GM21360 (cell line): ENCODE results near the gene PLEKHG4.
A peak's percentile ranks its signal among the peaks of the same experiment; 100 is the strongest.

Source experiments
- ATAC-seq: cut with Tn5 transposase; IDR thresholded peaks from one replicate; pipeline ENCODE4 v1.9.1; 2021; ENCODE audit warnings: mild to moderate bottlenecking, moderate library complexity; ENCODE audit not compliant: unreplicated experiment

PLEKHG4 gene

DNA sequence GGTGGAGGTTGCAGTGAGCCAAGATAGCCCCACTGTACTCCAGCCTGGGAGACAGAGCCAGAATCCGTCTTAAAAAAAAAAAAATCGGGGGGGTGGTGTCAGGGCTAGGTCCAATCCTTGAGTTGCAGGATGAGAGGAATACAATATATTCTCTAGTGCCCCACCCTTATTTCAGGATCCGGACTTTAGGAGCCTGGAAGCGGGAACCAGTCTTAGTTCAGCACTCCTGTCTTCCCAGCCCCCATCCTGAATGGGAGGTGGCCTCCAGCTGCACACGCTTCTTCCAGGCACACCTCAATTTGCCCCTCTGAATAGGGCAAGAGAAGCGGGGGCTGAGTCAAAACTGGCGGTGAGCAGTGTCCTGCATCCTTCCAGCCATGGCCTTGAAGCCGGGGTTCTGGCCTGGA lies 33.7 kb upstream of the PLEKHG4 start:
- no peak for ATAC-seq

DNA sequence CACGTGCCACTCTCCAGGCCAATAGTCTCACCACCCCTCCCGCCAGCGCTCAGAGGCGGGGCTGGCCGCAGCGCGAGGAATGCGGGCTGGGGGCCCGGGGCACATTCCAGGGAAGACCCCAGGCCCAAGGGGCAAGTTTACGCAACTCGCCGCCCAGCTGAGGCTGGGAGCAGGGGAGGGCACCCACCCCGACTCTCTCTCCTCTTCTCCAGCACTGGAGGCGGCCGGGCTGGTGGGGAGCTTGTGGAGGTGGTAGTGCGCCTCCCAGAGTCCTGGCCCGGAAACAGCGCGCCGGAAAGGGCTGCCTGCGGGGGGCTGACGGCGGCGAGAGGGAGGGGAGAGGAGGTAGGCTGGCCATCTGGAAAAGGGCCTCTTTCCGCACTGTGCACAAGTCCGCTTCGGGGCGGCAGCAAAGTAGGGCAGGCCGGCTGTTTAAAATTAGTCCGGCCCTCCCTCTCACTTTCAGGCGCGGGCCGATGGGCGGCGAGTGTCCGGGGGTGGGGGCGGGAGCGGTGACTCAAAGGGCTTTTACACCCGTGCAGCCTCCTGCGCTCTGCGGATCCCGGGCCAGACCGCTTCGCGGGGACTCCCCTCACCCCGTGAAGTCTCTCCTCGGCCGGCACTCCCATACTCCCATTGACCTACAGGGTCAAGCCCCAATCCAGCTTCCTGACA lies 33.1 kb upstream of the PLEKHG4 start:
- no peak for ATAC-seq

DNA sequence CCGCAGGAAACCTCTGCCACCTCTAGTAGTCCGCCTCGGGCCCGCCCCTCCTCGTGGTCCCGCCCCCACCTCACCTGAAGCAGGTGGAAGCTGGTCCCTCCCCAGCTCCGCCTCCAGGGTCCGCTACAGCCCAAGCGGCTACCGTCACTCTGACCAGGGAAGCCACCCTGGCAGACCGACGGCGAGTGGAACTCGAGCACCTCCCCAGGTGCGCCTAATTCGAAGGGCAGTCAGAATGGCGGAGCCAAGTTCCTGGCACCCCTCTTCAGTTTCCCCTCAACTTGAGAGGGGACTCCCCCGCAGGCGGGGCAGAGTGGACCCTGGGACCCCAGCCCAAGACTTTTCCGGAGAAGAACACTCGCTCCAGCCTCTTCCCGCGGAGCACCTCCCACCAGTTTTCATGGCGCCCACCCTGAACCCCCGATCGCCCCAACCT lies 32.6 kb upstream of the PLEKHG4 start:
- ATAC-seq = no peak

DNA sequence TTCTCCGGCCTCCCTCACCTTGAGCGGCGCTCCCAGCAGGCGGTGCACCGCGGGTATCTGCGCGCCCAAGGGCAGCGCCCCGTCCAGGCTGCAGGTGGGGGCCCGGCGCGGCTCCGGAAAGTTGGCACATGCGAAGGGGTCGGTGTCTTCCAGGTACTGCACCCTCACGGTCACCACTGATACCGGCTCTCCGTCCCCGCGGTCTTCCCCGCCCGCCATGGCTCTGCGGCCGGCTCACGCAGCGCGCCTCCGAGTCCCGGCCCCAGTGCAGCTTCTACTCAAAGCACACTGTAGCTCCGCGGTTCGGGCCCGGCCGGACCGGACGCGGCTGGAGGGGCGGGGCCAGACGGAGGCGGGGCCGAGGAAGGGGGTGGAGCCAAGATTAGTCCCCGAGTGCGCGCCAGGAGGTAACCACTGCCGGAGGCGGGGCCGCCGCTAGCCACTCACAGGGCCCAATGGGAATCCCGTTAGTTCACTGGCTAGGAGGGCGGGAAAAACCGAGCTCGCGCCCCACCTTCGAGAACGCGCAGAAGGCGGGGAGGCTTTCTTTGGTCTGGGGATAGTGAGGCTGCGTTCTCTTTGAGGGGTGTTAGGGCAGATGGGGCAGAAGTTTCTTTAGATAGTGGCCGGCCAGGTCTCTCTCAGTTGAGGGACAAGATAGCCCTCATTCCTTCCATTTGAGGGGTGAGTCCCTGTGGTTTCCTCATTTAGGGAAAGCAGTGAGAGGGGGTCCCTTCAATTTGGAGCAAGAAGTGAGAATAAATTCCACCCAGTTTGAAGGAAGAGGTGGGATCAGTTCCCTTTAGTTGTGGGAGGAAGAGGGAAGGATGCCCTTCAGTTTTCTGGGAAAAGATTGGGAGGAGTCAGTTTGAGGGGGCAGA lies 31.9 kb upstream of the PLEKHG4 start, which contains the start of gene FHOD1:
Gene FHOD1 (minus strand): TSS at position 290 of the 881 bp plus-strand sequence. CDS start 71 bp downstream, at position 219.
- ATAC-seq = peak; percentile 44

- ATAC-seq = no peak
These were observed 31.3 kb upstream of the PLEKHG4 start for GRCh38 chr16:67248073-67248400.

DNA sequence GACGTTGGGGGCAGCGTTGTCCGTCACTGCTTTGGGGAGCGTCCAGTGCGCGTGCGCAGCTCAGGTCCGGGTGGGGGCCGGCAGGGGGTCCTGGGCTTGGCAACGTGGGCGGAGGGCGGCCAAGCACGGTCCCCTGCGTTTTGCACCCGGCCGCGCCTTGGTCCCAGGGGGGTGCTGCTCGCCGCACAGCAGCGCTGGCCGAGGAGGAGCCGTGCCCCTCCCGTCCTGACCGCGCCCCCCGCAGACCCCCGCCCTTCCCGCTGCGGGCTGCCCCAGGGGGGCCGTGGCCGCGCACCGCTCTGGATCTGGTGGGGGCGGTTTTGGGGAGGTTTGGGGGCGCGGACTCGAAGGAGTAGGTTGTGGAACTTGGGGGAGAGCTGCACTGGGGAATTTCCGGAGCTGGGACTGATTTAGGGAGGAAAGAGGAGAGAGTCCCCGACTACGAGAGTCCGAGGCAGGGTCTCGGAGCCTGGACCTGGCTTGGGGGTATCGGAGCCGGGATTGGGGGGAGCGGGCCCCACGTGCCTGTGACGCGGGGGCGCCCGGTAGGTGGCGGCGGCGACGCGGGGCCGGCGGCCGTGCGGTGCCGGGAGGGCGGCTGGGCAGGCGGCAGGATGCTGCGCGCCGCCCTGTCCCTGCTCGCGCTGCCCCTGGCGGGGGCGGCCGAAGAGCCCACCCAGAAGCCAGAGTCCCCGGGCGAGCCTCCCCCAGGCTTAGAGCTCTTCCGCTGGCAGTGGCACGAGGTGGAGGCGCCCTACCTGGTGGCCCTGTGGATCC lies 30.7 kb upstream of the PLEKHG4 start, which contains the start of gene SLC9A5:
Gene SLC9A5 (plus strand): TSS at position 579 of the 777 bp plus-strand sequence. CDS start 36 bp downstream, at position 615.
- ATAC-seq = no peak

GRCh38 chr16:67249178-67250044 lies 29.9 kb upstream of the PLEKHG4 start:
- no peak for ATAC-seq

DNA sequence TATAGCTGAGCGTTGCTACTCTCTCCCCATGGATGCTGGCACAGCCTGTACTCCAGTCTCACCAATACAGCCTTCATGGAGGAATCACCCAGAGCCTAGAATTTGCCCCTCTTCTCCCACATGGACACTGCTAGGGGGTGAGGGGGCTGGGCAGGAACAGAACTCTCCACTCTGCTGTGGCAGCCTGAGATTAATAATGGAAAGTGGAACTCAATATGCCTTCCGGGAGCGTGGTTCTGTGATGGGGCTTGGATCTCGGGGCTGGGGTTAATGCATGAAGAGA lies 29.3 kb upstream of the PLEKHG4 start:
- ATAC-seq = no peak

DNA sequence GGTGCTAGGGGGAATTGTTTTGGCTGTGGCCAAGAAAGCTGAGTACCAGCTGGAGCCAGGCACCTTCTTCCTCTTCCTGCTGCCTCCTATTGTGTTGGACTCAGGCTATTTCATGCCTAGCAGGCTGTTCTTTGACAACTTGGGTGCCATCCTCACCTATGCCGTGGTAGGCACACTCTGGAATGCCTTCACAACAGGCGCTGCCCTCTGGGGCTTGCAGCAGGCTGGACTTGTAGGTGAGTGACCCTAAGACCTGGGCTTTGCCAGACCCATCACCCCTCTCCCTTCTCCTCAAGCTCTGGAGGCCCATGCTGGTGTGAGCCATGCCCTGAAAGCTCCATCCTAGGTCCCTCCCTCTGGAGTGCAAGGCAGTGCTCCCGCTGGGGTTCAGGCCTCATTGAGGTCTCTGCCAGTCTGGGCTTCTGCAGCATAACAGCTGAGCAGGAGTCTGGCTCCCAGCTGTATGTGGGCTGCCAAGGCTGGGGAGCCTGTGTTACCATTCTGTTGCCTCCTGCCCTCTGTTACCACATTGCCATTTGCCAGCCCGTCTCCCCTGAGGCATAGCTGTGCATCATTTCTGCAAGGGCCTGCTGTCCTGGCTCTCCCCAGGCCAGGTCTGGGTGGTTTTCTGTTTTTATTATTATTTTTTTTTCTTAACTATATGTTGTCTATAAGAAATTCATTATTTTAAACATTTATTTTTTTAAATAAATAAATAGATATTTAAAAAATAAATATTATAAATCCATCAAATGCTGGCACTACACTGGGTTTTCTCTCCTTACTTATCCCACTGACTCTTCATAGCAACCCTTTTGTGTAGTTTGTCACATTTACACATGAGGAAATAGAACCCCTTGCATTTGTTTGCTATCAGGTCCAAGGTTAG lies 26.5 kb upstream of the PLEKHG4 start:
- ATAC-seq = no peak

DNA sequence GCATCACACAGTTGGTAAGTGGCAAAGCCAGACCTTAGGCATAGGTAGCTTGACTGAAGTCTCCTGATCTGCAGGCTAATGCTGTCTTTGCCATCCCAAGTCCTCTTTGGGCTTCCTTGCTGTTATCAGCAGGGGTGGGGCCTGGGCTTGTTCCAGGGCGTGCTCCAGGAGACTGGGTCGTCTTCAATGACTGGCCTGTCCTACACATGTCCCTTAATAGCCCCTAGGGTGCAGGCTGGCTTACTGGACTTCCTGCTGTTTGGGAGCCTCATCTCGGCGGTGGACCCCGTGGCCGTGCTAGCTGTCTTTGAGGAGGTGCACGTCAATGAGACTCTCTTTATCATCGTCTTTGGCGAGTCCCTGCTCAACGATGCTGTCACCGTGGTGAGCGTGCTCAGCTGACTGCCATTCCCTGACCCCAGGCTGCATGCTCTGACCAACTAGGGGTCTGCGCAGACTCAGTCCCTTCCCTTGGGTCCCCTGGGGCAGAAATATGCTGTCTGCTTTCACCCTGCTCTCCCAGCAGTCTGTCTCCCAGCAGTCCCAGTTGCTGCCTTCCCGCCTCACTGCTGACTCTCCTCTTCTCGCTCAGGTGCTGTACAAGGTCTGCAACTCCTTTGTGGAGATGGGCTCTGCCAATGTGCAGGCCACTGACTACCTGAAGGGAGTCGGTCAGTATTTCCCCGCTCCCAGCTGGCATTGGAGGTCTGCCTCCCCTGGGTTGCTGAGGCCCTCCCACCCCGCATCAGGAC lies 24.4 kb upstream of the PLEKHG4 start:
- no peak for ATAC-seq

GRCh38 chr16:67255553-67256221 lies 23.6 kb upstream of the PLEKHG4 start:
- ATAC-seq = no peak

DNA sequence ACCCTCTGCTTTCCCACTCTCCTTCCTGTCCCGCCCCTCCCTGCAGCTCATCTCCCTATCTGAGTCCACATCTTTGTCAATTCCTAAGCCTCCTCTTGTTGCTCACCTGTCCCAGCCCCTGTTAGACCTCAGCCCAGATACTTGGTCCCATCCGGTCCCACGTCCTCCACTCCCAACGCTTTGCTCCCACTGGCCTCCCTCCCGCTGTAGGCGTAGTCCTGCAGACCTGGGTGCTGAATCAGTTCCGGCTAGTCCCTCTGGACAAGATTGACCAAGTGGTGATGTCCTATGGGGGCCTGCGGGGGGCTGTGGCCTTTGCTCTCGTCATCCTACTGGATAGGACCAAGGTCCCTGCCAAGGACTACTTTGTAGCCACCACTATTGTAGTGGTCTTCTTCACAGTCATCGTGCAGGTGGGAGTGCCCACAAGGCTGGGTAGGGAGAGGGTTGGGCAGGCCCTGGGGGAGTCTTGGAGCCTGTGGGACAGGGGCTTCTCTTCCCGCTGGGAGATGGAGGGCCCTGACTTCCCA lies 22.6 kb upstream of the PLEKHG4 start:
- ATAC-seq = no peak

GRCh38 chr16:67257486-67258160 lies 21.7 kb upstream of the PLEKHG4 start:
- no peak for ATAC-seq

DNA sequence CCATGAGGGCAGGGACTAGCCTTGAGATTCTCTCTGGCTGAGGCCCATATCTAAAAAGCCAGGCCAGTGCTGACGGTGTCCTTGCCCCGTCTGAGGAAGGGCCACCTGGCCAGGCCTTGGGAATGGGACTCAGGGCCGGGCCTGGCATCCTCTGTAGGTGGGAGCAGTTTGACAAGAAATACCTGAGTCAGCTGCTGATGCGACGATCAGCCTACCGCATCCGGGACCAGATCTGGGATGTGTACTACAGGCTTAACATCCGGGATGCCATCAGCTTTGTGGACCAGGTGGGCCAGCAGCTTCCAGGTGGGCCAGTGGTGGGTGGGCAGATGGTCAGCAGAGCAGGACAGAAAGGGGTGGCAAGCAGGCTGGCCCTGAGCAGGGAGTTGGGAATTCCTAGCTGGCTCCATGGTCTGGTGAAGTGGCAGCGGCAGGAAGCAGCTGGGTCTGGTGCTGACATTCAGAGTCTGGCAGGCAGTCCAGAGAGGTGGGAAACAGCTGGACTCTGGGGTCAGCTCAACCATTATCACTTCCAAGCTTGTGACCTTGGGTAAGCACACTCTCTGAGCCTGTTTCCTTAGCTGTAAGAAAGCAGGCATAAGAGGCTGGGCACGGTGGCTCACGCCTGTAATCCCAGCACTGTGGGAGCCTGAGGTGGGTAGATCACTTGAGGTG lies 21.0 kb upstream of the PLEKHG4 start:
- ATAC-seq = no peak

- no peak for ATAC-seq
These were observed 19.6 kb upstream of the PLEKHG4 start for GRCh38 chr16:67259705-67260104.

DNA sequence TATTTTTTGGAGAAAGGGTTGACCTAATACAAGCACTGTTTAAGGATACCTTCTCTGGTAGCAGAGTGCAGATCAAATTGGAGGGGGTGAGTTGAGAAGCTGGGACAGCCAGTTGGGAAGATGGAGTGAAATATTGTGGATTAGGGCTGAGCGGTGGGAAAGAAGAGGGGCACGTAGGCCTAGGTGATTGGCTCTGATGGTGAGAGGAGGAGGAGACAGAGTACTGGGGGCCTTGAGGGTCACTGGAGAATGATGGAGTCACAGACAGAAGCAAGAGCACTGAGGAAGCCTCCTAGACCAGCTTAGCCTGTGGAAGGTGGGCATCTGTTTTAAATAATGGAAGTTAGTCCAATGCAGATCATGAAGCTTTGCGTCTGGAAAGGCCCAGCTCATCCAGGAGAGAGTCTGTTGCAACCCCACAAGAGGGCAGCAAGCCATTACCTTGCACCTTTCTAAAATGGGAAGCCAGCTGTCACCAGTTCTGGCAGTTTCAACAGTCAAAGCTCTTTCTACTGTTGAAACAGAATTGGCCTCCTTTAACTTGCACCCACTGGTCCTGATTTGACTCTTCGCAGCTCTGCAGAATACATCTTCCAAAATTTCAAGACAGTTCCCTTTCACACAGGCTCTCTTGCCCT lies 18.8 kb upstream of the PLEKHG4 start:
- ATAC-seq = no peak
